HEK293 (cell line): ENCODE results near the gene TOM1L2.

ENCODE experiments used
- CTCF ChIA-PET: fragments of 350-600 bp; formaldehyde crosslinking; extraction: SDS; loops from one replicate; lab custom pipeline; 2021; ENCODE audit warnings: antibody characterized with exemption; lab: Yijun Ruan, JAX
- POLR2A ChIA-PET: fragments of 300-600 bp; formaldehyde crosslinking; extraction: SDS; loops from one replicate; lab custom pipeline; 2020; ENCODE audit warnings: antibody characterized with exemption, inconsistent platforms; lab: Yijun Ruan, JAX
- H3K27ac ChIP-seq: fragments of 200-500 bp; sonication (Bioruptor generic); 2 replicates; pipeline ENCODE4 v1.5.1; 2014; ENCODE audit warnings: low read depth, low read length, control low read depth, inconsistent platforms; ENCODE audit errors: extremely low read depth
- H3K36me3 ChIP-seq, 2 experiments: fragments of 200-500 bp in 1 of 2; sonication (Bioruptor generic) in 1 of 2; 1 replicate in 1 of 2; 2 replicates in 1 of 2; pipeline ENCODE4 v1.5.1; 2014 to 2017; ENCODE audit warnings: inconsistent platforms in 2 of 2, low read length in 2 of 2; ENCODE audit not compliant: control insufficient read depth in 2 of 2, insufficient read depth in 1 of 2
- H3K4me1 ChIP-seq: fragments of 200-500 bp; sonication (Bioruptor generic); 2 replicates; pipeline ENCODE4 v1.5.1; 2014; ENCODE audit warnings: mild to moderate bottlenecking, low read length, inconsistent platforms; ENCODE audit not compliant: control insufficient read depth, insufficient read depth
- H3K4me3 ChIP-seq: 2 replicates; pipeline ENCODE4 v1.5.1; 2011; ENCODE audit warnings: low read depth, mild to moderate bottlenecking, control low read depth, low read length, moderate library complexity
- H3K9me3 ChIP-seq: fragments of 200-500 bp; sonication (Bioruptor generic); 2 replicates; pipeline ENCODE4 v1.5.1; 2014; ENCODE audit warnings: low read depth, low read length, inconsistent platforms; ENCODE audit not compliant: control insufficient read depth, insufficient read depth
- BCL11B ChIP-seq: fragments of 450-650 bp; formaldehyde crosslinking; IDR thresholded peaks from 2 replicates; pipeline ENCODE4 v1.5.1; 2016; ENCODE audit warnings: low read depth, missing biosample characterization, missing genetic modification characterization
- FEZF1 ChIP-seq: fragments of 450-650 bp; formaldehyde crosslinking; IDR thresholded peaks from 2 replicates; pipeline ENCODE4 v1.5.1; 2016; ENCODE audit warnings: missing biosample characterization, missing genetic modification characterization
- GLIS1 ChIP-seq: fragments of 450-650 bp; formaldehyde crosslinking; IDR thresholded peaks from 2 replicates; pipeline ENCODE4 v1.5.1; 2016; ENCODE audit warnings: missing biosample characterization, missing genetic modification characterization
- GLIS2 ChIP-seq: fragments of 450-650 bp; formaldehyde crosslinking; IDR thresholded peaks from 2 replicates; pipeline ENCODE4 v1.5.1; 2016; ENCODE audit warnings: missing biosample characterization, missing genetic modification characterization
- INSM2 ChIP-seq: fragments of 450-650 bp; formaldehyde crosslinking; IDR thresholded peaks from 2 replicates; pipeline ENCODE4 v1.5.1; 2016; ENCODE audit warnings: missing biosample characterization, missing genetic modification characterization
- PRDM4 ChIP-seq: fragments of 450-650 bp; formaldehyde crosslinking; IDR thresholded peaks from 2 replicates; pipeline ENCODE4 v1.5.1; 2017; ENCODE audit warnings: missing biosample characterization, missing genetic modification characterization
- ZBTB7A ChIP-seq: fragments of 450-650 bp; formaldehyde crosslinking; IDR thresholded peaks from 2 replicates; pipeline ENCODE4 v1.5.1; 2016; ENCODE audit warnings: low read depth, missing biosample characterization, missing genetic modification characterization
- ZNF133 ChIP-seq: fragments of 450-650 bp; formaldehyde crosslinking; IDR thresholded peaks from 2 replicates; pipeline ENCODE4 v1.5.1; 2016; ENCODE audit warnings: missing biosample characterization, missing genetic modification characterization
- ZNF214 ChIP-seq: fragments of 450-650 bp; formaldehyde crosslinking; IDR thresholded peaks from 2 replicates; pipeline ENCODE4 v1.5.1; 2017; ENCODE audit warnings: missing biosample characterization, mild to moderate bottlenecking, missing genetic modification characterization, borderline replicate concordance
- ZNF221 ChIP-seq: fragments of 450-650 bp; formaldehyde crosslinking; IDR thresholded peaks from 2 replicates; pipeline ENCODE4 v1.5.1; 2017; ENCODE audit warnings: missing biosample characterization, missing genetic modification characterization, borderline replicate concordance
- ZNF23 ChIP-seq: fragments of 450-650 bp; formaldehyde crosslinking; IDR thresholded peaks from 2 replicates; pipeline ENCODE4 v1.5.1; 2016; ENCODE audit warnings: missing biosample characterization, missing genetic modification characterization, borderline replicate concordance
- ZNF416 ChIP-seq: fragments of 450-650 bp; formaldehyde crosslinking; IDR thresholded peaks from 2 replicates; pipeline ENCODE4 v1.5.1; 2016; ENCODE audit warnings: missing biosample characterization, missing genetic modification characterization
- ZNF549 ChIP-seq: fragments of 450-650 bp; IDR thresholded peaks from 2 replicates; pipeline ENCODE4 v1.5.1; 2018; ENCODE audit warnings: missing biosample characterization, missing genetic modification characterization, mild to moderate bottlenecking, inconsistent platforms, moderate library complexity
- ZNF610 ChIP-seq: fragments of 450-650 bp; formaldehyde crosslinking; IDR thresholded peaks from 2 replicates; pipeline ENCODE4 v1.5.1; 2016; ENCODE audit warnings: missing biosample characterization, missing genetic modification characterization, borderline replicate concordance
- ZNF692 ChIP-seq: fragments of 450-650 bp; formaldehyde crosslinking; IDR thresholded peaks from 2 replicates; pipeline ENCODE4 v1.5.1; 2016; ENCODE audit warnings: missing biosample characterization, missing genetic modification characterization
- ZNF768 ChIP-seq: fragments of 450-650 bp; formaldehyde crosslinking; IDR thresholded peaks from 2 replicates; pipeline ENCODE4 v1.5.1; 2018; ENCODE audit warnings: missing biosample characterization, mild to moderate bottlenecking, missing genetic modification characterization
- ZNF791 ChIP-seq: fragments of 450-650 bp; formaldehyde crosslinking; IDR thresholded peaks from 2 replicates; pipeline ENCODE4 v1.5.1; 2016; ENCODE audit warnings: missing biosample characterization, missing genetic modification characterization
- TF ChIP-seq, protein P1 (sequence below): fragments of 450-650 bp; IDR thresholded peaks from 2 replicates; pipeline ENCODE4 v1.5.1; 2018; ENCODE audit warnings: missing biosample characterization, missing genetic modification characterization
- TF ChIP-seq, protein P2 (sequence below): fragments of 450-650 bp; formaldehyde crosslinking; IDR thresholded peaks from 2 replicates; pipeline ENCODE4 v1.5.1; 2016; ENCODE audit warnings: missing biosample characterization, missing genetic modification characterization

TOM1L2 gene

DNA sequence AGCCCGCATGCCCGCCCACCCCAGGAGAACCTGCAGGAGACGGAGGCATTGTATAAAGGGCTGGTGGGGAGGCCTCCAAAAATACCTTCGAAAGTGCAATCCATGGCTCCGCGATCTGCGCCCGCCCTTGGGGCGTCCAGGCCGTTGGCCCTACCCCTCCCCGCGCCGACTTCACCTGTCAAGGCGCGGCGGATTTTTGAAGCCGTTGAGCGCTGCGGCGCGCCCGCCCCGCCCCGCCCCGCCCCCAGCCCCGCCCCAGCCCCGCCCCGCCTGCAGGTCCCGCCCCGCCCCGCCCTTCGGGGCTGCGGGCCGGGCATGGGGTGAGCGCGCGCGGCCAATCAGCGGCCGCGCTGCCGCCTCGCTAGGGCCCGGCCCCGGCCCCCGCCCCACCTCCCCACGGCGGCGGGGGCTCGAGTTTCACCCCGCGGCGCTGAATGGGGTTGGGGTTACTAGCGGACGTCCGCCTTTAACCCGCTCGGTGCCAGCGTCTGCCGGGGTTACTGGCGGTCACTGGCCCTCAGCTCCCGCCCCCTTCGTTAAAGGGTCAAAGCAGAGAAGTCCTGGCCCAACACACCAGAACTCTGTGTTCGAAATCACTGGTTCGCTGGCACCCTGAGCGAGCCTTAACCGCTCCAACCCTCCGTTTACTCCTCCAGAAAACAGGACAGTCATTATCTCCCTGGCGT lies 148.6 kb downstream of the TOM1L2 start (continued):
- TF ChIP-seq PRDM4 (tag by site-specific recombination) (0 out of 2 replicates have a peak, but pooled peaks have one; percentile 41), INSM2 (no peak), ZNF768 (tag by site-specific recombination) (no peak), ZNF692 (peak; percentile 77), ZNF133 (no peak), ZNF214 (no peak), BCL11B (tag by site-specific recombination) (peak; percentile 98), ZNF23 (tag by site-specific recombination) (no peak), ZNF549 (no peak), ZNF610 (tag by site-specific recombination) (no peak), ZNF221 (tag by site-specific recombination) (no peak), GLIS1 (peak; percentile 19; the same call in 1 of the 2 replicates), ZBTB7A (tag by site-specific recombination) (no peak)
- TF ChIP-seq, protein P1, sequence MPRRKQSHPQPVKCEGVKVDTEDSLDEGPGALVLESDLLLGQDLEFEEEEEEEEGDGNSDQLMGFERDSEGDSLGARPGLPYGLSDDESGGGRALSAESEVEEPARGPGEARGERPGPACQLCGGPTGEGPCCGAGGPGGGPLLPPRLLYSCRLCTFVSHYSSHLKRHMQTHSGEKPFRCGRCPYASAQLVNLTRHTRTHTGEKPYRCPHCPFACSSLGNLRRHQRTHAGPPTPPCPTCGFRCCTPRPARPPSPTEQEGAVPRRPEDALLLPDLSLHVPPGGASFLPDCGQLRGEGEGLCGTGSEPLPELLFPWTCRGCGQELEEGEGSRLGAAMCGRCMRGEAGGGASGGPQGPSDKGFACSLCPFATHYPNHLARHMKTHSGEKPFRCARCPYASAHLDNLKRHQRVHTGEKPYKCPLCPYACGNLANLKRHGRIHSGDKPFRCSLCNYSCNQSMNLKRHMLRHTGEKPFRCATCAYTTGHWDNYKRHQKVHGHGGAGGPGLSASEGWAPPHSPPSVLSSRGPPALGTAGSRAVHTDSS (tag by site-specific recombination), result no peak
- TF ChIP-seq, protein P2, sequence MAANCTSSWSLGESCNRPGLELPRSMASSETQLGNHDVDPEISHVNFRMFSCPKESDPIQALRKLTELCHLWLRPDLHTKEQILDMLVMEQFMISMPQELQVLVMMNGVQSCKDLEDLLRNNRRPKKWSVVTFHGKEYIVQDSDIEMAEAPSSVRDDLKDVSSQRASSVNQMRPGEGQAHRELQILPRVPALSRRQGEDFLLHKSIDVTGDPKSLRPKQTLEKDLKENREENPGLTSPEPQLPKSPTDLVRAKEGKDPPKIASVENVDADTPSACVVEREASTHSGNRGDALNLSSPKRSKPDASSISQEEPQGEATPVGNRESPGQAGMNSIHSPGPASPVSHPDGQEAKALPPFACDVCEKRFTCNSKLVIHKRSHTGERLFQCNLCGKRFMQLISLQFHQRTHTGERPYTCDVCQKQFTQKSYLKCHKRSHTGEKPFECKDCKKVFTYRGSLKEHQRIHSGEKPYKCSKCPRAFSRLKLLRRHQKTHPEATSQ (tag by site-specific recombination), result no peak

DNA sequence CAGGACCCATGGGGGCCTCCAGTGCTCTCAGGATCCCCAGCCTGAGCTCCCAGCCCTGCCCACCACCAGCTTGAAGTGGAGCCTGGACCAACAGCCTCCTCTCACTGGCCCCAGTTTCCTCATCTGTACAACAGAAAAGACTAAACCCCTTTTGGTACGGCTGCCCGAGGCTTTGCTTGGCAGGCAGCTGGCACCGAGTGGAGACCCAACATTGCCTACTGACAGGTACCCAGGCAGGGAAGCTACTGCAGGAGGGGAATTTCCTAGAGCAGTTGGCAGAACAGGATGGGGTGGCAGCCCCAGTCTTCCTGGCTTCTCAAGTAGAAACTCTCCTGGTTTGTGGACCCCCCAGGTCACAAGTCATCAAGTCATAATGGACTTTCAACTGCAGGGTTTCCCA lies 149.6 kb downstream of the TOM1L2 start:
- Histone ChIP-seq H3K36me3 (peaks cover under 1 to 16% of the 10 kb centered on the region in 2 experiments; a peak in 1 of 3 replicates), H3K4me1 (peaks cover 38% of the 10 kb centered on the region), H3K9me3 (no peaks in the 10 kb centered on the region), H3K27ac (no peak overlapping the region), H3K4me3 (no peak overlapping the region)
- ChIA-PET POLR2A (interaction anchor here (0.6 to 11.4 kb wide), 2 partner anchors 15 to 137 kb away, joined by 3 to 181 read pairs; partner anchors contain the start of gene SREBF1), CTCF (interaction anchor here (0.7 to 5.4 kb wide), 2 partner anchors 11 to 216 kb away, joined by 3 to 35 read pairs; no protein-coding TSS in a partner anchor)
- TF ChIP-seq ZNF416 (no peak), ZNF692 (no peak), ZNF549 (no peak), ZNF23 (tag by site-specific recombination) (no peak), ZNF791 (tag by site-specific recombination) (no peak), GLIS2 (tag by site-specific recombination) (0 out of 2 replicates have a peak, but pooled peaks have one; percentile 36), FEZF1 (tag by site-specific recombination) (no peak)
